HCT116 (cell line): ENCODE measurements around the gene XPNPEP1.

ENCODE experiments used
- POLR2A ChIP-seq: IDR thresholded peaks from 2 replicates; pipeline ENCODE4 v1.7.0; 2011; ENCODE audit warnings: borderline replicate concordance; ENCODE audit not compliant: insufficient read depth, insufficient read length; ENCODE audit errors: extremely low read depth
- TF ChIP-seq, protein P1 (sequence below), 3 experiments: fragments of 200-600 bp in 1 of 3; sonication (generic) in 1 of 3; IDR thresholded peaks in 2 of 3; conservative IDR thresholded peaks in 1 of 3; 2 replicates each; pipeline ENCODE4 v1.5.1; 2012 to 2017; ENCODE audit warnings: low read depth in 2 of 3, low read length in 2 of 3, antibody characterized with exemption in 1 of 3, borderline replicate concordance in 1 of 3, control low read depth in 1 of 3, mild to moderate bottlenecking in 1 of 3, mixed read lengths in 1 of 3, mixed run types in 1 of 3, moderate library complexity in 1 of 3; ENCODE audit not compliant: insufficient read depth in 1 of 3

DNA sequence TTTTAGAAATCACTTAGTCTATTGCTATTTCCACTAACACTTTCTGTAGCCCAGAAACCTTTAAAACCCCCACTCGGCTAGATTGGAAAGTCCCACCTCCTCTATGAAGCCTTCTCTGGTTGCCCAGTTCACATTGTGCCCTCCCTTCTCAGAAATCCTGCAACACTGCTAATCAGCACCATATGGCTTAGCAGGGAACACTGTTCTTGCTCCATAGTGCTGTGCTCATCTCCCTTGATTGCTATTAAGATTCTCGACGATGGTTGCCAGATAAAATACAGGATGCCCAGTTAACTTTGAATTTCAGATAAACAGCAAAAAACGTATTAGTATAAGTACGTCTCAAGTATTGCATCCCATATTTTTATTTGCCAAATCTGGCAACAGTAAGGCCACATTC, 40.1 kb upstream of the XPNPEP1 start:
- TF ChIP-seq, protein P1, sequence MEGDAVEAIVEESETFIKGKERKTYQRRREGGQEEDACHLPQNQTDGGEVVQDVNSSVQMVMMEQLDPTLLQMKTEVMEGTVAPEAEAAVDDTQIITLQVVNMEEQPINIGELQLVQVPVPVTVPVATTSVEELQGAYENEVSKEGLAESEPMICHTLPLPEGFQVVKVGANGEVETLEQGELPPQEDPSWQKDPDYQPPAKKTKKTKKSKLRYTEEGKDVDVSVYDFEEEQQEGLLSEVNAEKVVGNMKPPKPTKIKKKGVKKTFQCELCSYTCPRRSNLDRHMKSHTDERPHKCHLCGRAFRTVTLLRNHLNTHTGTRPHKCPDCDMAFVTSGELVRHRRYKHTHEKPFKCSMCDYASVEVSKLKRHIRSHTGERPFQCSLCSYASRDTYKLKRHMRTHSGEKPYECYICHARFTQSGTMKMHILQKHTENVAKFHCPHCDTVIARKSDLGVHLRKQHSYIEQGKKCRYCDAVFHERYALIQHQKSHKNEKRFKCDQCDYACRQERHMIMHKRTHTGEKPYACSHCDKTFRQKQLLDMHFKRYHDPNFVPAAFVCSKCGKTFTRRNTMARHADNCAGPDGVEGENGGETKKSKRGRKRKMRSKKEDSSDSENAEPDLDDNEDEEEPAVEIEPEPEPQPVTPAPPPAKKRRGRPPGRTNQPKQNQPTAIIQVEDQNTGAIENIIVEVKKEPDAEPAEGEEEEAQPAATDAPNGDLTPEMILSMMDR (IDR thresholded peaks at IDR 0.05 in 2 of 3, conservative IDR thresholded peaks at IDR 0.05 in 1 of 3; ENCODE audit: borderline replicate concordance in 1 of 3, insufficient read depth in 1 of 3, low read depth in 2 of 3, low read length in 2 of 3) = no peak
- TF ChIP-seq POLR2A = no peak
